SK-N-SH (cell line): ENCODE results near the gene GRK5. TPM values are rescaled to one million over a fixed set of nuclear protein-coding genes. Genes with fewer than 3 reads are reported as not detected.

Source experiments
- CTCF ChIA-PET: fragments of 300-600, 350-600 bp; formaldehyde crosslinking; extraction: SDS; loops from one replicate; lab custom pipeline; 2021; lab: Yijun Ruan, JAX
- POLR2A ChIA-PET: fragments of 350-600 bp; sonication (Branson Sonifier 250); formaldehyde crosslinking; extraction: SDS; loops from one replicate; lab custom pipeline; 2020; ENCODE audit warnings: antibody characterized with exemption, inconsistent platforms; lab: Yijun Ruan, JAX
- DNase-seq: peaks from one replicate; pipeline ENCODE4 v3.0.0; 2012
- H2AFZ ChIP-seq: fragments of 200-600 bp; sonication (generic); 2 replicates; pipeline ENCODE4 v1.8.1; 2016; ENCODE audit warnings: antibody characterized with exemption, mild to moderate bottlenecking, low read depth
- H3F3A ChIP-seq: fragments of 200-600 bp; sonication (generic); replicated peaks from 2 replicates; pipeline ENCODE3; 2016; ENCODE audit warnings: antibody characterized with exemption, mild to moderate bottlenecking; ENCODE audit not compliant: insufficient read depth
- H3K27ac ChIP-seq, 2 experiments: fragments of 200-500 bp in 1 of 2; fragments of 200-600 bp in 1 of 2; sonication (Bioruptor generic) in 1 of 2; sonication (generic), shearing (Covaris generic) in 1 of 2; 2 replicates each; pipeline versions ENCODE4 v1.5.1 to v1.6.1; 2014 to 2016; ENCODE audit warnings: low read depth in 2 of 2, inconsistent platforms in 1 of 2, low read length in 1 of 2, mild to moderate bottlenecking in 1 of 2, mixed read lengths in 1 of 2
- H3K27me3 ChIP-seq: fragments of 200-600 bp; sonication (generic), shearing (Covaris generic); 2 replicates; pipeline ENCODE4 v1.6.1; 2016; ENCODE audit warnings: mixed run types; ENCODE audit not compliant: insufficient read depth
- H3K36me3 ChIP-seq, 2 experiments: fragments of 200-500 bp in 1 of 2; fragments of 200-600 bp in 1 of 2; sonication (Bioruptor generic) in 1 of 2; sonication (generic) in 1 of 2; replicated peaks in 1 of 2; 2 replicates each; pipeline versions ENCODE3 to v1.5.1; 2014 to 2016; ENCODE audit warnings: low read length in 1 of 2, mild to moderate bottlenecking in 1 of 2; ENCODE audit not compliant: insufficient read depth in 2 of 2, control insufficient read depth in 1 of 2
- H3K4me1 ChIP-seq, 2 experiments: fragments of 200-500 bp in 1 of 2; fragments of 200-600 bp in 1 of 2; sonication (Bioruptor generic) in 1 of 2; sonication (generic), shearing (Covaris generic) in 1 of 2; 2 replicates each; pipeline versions ENCODE4 v1.5.1 to v1.6.1; 2014 to 2016; ENCODE audit warnings: low read depth in 1 of 2, low read length in 1 of 2, mixed run types in 1 of 2; ENCODE audit not compliant: insufficient read depth in 2 of 2, control insufficient read depth in 1 of 2
- H3K4me2 ChIP-seq: fragments of 200-600 bp; sonication (generic), shearing (Covaris generic); 2 replicates; pipeline ENCODE4 v1.6.1; 2017; ENCODE audit warnings: mixed run types
- H3K4me3 ChIP-seq, 2 experiments: fragments of 200-500 bp in 1 of 2; fragments of 200-600 bp in 1 of 2; sonication (Bioruptor generic) in 1 of 2; sonication (generic), shearing (Covaris generic) in 1 of 2; 2 replicates each; pipeline versions ENCODE4 v1.5.1 to v1.8.1; 2014 to 2016; ENCODE audit warnings: low read depth in 2 of 2, inconsistent platforms in 1 of 2, low read length in 1 of 2, mild to moderate bottlenecking in 1 of 2, mixed read lengths in 1 of 2, moderate library complexity in 1 of 2
- H3K79me2 ChIP-seq: fragments of 200-600 bp; sonication (generic); 2 replicates; pipeline ENCODE4 v1.8.1; 2017; ENCODE audit warnings: mild to moderate bottlenecking; ENCODE audit not compliant: insufficient read depth
- H3K9ac ChIP-seq: fragments of 200-600 bp; sonication (generic); 2 replicates; pipeline ENCODE4 v1.6.1; 2017; ENCODE audit warnings: mixed run types
- H3K9me2 ChIP-seq: fragments of 200-600 bp; sonication (generic); 2 replicates; pipeline ENCODE4 v1.6.1; 2017; ENCODE audit warnings: mixed run types
- H3K9me3 ChIP-seq: fragments of 200-600 bp; sonication (generic); 2 replicates; pipeline ENCODE4 v1.6.1; 2017; ENCODE audit warnings: mixed run types, mild to moderate bottlenecking, moderate library complexity
- H4K20me1 ChIP-seq: fragments of 200-600 bp; sonication (generic); 2 replicates; pipeline ENCODE4 v1.6.1; 2017; ENCODE audit warnings: mild to moderate bottlenecking, mixed run types; ENCODE audit not compliant: insufficient read depth
- CHD2 ChIP-seq: fragments of 150-350 bp; IDR thresholded peaks from 2 replicates; pipeline ENCODE4 v1.6.1; 2018; ENCODE audit warnings: low read length; ENCODE audit not compliant: partially characterized antibody
- FOSL2 ChIP-seq: IDR thresholded peaks from 2 replicates; pipeline ENCODE4 v1.4.0; 2012; ENCODE audit warnings: low read depth, mild to moderate bottlenecking, moderate library complexity, borderline replicate concordance
- GABPA ChIP-seq: IDR thresholded peaks from 2 replicates; pipeline ENCODE4 v1.4.0; 2012; ENCODE audit warnings: low read depth, mild to moderate bottlenecking
- GATA2 ChIP-seq: sonication (generic); formaldehyde crosslinking; IDR thresholded peaks from 2 replicates; pipeline ENCODE4 v1.5.0; 2020; ENCODE audit warnings: mild to moderate bottlenecking, missing genetic modification reagents
- JUND ChIP-seq: IDR thresholded peaks from 2 replicates; pipeline ENCODE4 v1.4.0; 2012
- NFIC ChIP-seq: IDR thresholded peaks from 2 replicates; pipeline ENCODE4 v1.4.0; 2012; ENCODE audit warnings: borderline replicate concordance
- NRF1 ChIP-seq: IDR thresholded peaks from 2 replicates; pipeline ENCODE4 v1.6.1; 2012; ENCODE audit warnings: low read depth, mild to moderate bottlenecking, low read length
- POLR2AphosphoS5 ChIP-seq: IDR thresholded peaks from 2 replicates; pipeline ENCODE4 v1.6.1; 2012; ENCODE audit warnings: low read depth, low read length
- RFX5 ChIP-seq: IDR thresholded peaks from 2 replicates; pipeline ENCODE4 v1.6.1; 2012; ENCODE audit warnings: mild to moderate bottlenecking, improper control_type of control experiment, low read length
- RXRA ChIP-seq: IDR thresholded peaks from 2 replicates; pipeline ENCODE4 v1.4.0; 2012; ENCODE audit warnings: low read depth, mild to moderate bottlenecking, borderline replicate concordance
- SMC3 ChIP-seq: IDR thresholded peaks from 2 replicates; pipeline ENCODE4 v1.6.1; 2012; ENCODE audit warnings: low read depth, low read length, improper control_type of control experiment
- TCF12 ChIP-seq: IDR thresholded peaks from 2 replicates; pipeline ENCODE4 v1.4.0; 2012
- TEAD4 ChIP-seq: IDR thresholded peaks from 2 replicates; pipeline ENCODE4 v1.4.0; 2012; ENCODE audit warnings: mild to moderate bottlenecking, borderline replicate concordance; ENCODE audit not compliant: insufficient read depth
- YY1 ChIP-seq: IDR thresholded peaks from 2 replicates; pipeline ENCODE4 v1.4.0; 2012; ENCODE audit warnings: low read depth, mild to moderate bottlenecking
- WGBS: methylation state at CpG from one replicate; pipeline ENCODE4 v1.1.6; 2017; ENCODE audit warnings: low lambda C conversion rate; 5-methylcytosine and 5-hydroxymethylcytosine counted together
- polyA plus RNA-seq, 3 experiments: library from polyadenylated mRNA; depleted of rRNA; stranded (reverse); fragments of >200 nt; gene quantifications; 2 replicates each; pipeline ENCODE4 v1.2.3, GENCODE V29; 2012
- TF ChIP-seq, protein P1 (sequence below): IDR thresholded peaks from 2 replicates; pipeline ENCODE4 v1.4.0; 2012; ENCODE audit warnings: low read depth, borderline replicate concordance
- TF ChIP-seq, protein P2 (sequence below): IDR thresholded peaks from 2 replicates; pipeline ENCODE4 v1.6.1; 2012; ENCODE audit warnings: mild to moderate bottlenecking, low read depth, low read length, moderate library complexity
- TF ChIP-seq, protein P3 (sequence below): IDR thresholded peaks from 2 replicates; pipeline ENCODE4 v1.4.0; 2012; ENCODE audit warnings: low read depth, borderline replicate concordance
- TF ChIP-seq, protein P4 (sequence below): fragments of 200-600 bp; sonication (generic); IDR thresholded peaks from 2 replicates; pipeline ENCODE4 v1.6.1; 2017; ENCODE audit warnings: antibody characterized with exemption, mild to moderate bottlenecking, moderate library complexity
- TF ChIP-seq, protein P5 (sequence below): fragments of 150-350 bp; IDR thresholded peaks from 2 replicates; pipeline ENCODE4 v1.6.1; 2017; ENCODE audit warnings: antibody characterized with exemption, low read length, low read depth, borderline replicate concordance

The GRK5 gene
- polyA plus RNA-seq, 1 of the 3 experiments (the other 2 are of a cell fraction), result 12.1 TPM

DNA sequence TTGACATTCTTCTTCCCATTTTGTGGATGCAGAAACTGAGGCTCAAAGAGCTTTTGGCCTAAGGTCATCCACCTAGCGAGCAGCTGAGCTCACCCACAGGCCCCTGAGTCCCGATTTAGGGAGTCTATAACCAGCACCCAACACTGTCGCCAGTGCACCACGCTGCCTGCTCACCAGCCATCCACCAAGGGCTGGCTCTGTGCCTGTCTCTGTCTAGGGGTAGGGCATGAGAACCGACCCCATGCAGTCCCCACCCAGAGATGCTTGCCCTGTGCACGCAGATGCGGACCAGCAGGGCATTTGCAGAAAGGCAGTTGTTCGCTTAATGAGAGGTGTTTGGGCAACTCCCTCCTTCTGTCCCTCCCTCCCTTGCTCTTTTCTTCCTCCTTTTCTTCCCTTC is 97.2 kb downstream of the GRK5 start:
- ChIA-PET CTCF (no interaction called here), POLR2A (no interaction called here)
- Histone ChIP-seq H3K27ac (no peak overlapping the region), H3K4me3 (no peak overlapping the region), H3K9me3 (no peaks in the 10 kb centered on the region), H3K4me1 (peaks cover 11 to 39% of the 10 kb centered on the region in 2 experiments; a peak in 2 of 4 replicates), H3K27me3 (no peaks in the 10 kb centered on the region), H4K20me1 (no peaks in the 10 kb centered on the region), H2AFZ (no peak overlapping the region), H3K4me2 (no peak overlapping the region), H3K9me2 (no peaks in the 10 kb centered on the region), H3K9ac (no peak overlapping the region), H3K36me3 (no peaks in the 10 kb centered on the region), H3K79me2 (no peaks in the 10 kb centered on the region), H3F3A (peaks cover 19% of the 10 kb centered on the region)
- TF ChIP-seq RXRA (no peak), NFIC (no peak), GABPA (no peak), GATA2 (CRISPR knock-in tag) (no peak), TCF12 (no peak), FOSL2 (no peak), RFX5 (no peak), CHD2 (no peak), YY1 (no peak), POLR2AphosphoS5 (no peak), JUND (no peak), TEAD4 (no peak), NRF1 (no peak), SMC3 (no peak)
- TF ChIP-seq, protein P1, sequence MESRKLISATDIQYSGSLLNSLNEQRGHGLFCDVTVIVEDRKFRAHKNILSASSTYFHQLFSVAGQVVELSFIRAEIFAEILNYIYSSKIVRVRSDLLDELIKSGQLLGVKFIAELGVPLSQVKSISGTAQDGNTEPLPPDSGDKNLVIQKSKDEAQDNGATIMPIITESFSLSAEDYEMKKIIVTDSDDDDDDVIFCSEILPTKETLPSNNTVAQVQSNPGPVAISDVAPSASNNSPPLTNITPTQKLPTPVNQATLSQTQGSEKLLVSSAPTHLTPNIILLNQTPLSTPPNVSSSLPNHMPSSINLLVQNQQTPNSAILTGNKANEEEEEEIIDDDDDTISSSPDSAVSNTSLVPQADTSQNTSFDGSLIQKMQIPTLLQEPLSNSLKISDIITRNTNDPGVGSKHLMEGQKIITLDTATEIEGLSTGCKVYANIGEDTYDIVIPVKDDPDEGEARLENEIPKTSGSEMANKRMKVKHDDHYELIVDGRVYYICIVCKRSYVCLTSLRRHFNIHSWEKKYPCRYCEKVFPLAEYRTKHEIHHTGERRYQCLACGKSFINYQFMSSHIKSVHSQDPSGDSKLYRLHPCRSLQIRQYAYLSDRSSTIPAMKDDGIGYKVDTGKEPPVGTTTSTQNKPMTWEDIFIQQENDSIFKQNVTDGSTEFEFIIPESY, result no peak
- TF ChIP-seq, protein P2, sequence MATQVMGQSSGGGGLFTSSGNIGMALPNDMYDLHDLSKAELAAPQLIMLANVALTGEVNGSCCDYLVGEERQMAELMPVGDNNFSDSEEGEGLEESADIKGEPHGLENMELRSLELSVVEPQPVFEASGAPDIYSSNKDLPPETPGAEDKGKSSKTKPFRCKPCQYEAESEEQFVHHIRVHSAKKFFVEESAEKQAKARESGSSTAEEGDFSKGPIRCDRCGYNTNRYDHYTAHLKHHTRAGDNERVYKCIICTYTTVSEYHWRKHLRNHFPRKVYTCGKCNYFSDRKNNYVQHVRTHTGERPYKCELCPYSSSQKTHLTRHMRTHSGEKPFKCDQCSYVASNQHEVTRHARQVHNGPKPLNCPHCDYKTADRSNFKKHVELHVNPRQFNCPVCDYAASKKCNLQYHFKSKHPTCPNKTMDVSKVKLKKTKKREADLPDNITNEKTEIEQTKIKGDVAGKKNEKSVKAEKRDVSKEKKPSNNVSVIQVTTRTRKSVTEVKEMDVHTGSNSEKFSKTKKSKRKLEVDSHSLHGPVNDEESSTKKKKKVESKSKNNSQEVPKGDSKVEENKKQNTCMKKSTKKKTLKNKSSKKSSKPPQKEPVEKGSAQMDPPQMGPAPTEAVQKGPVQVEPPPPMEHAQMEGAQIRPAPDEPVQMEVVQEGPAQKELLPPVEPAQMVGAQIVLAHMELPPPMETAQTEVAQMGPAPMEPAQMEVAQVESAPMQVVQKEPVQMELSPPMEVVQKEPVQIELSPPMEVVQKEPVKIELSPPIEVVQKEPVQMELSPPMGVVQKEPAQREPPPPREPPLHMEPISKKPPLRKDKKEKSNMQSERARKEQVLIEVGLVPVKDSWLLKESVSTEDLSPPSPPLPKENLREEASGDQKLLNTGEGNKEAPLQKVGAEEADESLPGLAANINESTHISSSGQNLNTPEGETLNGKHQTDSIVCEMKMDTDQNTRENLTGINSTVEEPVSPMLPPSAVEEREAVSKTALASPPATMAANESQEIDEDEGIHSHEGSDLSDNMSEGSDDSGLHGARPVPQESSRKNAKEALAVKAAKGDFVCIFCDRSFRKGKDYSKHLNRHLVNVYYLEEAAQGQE, result no peak
- TF ChIP-seq, protein P3, sequence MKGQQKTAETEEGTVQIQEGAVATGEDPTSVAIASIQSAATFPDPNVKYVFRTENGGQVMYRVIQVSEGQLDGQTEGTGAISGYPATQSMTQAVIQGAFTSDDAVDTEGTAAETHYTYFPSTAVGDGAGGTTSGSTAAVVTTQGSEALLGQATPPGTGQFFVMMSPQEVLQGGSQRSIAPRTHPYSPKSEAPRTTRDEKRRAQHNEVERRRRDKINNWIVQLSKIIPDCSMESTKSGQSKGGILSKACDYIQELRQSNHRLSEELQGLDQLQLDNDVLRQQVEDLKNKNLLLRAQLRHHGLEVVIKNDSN, result no peak
- TF ChIP-seq, protein P4, sequence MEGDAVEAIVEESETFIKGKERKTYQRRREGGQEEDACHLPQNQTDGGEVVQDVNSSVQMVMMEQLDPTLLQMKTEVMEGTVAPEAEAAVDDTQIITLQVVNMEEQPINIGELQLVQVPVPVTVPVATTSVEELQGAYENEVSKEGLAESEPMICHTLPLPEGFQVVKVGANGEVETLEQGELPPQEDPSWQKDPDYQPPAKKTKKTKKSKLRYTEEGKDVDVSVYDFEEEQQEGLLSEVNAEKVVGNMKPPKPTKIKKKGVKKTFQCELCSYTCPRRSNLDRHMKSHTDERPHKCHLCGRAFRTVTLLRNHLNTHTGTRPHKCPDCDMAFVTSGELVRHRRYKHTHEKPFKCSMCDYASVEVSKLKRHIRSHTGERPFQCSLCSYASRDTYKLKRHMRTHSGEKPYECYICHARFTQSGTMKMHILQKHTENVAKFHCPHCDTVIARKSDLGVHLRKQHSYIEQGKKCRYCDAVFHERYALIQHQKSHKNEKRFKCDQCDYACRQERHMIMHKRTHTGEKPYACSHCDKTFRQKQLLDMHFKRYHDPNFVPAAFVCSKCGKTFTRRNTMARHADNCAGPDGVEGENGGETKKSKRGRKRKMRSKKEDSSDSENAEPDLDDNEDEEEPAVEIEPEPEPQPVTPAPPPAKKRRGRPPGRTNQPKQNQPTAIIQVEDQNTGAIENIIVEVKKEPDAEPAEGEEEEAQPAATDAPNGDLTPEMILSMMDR, result no peak
- TF ChIP-seq, protein P5, sequence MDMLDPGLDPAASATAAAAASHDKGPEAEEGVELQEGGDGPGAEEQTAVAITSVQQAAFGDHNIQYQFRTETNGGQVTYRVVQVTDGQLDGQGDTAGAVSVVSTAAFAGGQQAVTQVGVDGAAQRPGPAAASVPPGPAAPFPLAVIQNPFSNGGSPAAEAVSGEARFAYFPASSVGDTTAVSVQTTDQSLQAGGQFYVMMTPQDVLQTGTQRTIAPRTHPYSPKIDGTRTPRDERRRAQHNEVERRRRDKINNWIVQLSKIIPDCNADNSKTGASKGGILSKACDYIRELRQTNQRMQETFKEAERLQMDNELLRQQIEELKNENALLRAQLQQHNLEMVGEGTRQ, result no peak
- 100% methylated on average over 3 of the region's 8 CpGs for WGBS
- DNase-seq, result no peak
